Inflammatory macrophage (primary cell): ENCODE measurements around the gene GPR55.

Experiments used
- DNase-seq, 2 donors: peaks; one replicate each; pipeline ENCODE4 v3.0.0-alpha.2; 2020 to 2022

Gene GPR55

DNA sequence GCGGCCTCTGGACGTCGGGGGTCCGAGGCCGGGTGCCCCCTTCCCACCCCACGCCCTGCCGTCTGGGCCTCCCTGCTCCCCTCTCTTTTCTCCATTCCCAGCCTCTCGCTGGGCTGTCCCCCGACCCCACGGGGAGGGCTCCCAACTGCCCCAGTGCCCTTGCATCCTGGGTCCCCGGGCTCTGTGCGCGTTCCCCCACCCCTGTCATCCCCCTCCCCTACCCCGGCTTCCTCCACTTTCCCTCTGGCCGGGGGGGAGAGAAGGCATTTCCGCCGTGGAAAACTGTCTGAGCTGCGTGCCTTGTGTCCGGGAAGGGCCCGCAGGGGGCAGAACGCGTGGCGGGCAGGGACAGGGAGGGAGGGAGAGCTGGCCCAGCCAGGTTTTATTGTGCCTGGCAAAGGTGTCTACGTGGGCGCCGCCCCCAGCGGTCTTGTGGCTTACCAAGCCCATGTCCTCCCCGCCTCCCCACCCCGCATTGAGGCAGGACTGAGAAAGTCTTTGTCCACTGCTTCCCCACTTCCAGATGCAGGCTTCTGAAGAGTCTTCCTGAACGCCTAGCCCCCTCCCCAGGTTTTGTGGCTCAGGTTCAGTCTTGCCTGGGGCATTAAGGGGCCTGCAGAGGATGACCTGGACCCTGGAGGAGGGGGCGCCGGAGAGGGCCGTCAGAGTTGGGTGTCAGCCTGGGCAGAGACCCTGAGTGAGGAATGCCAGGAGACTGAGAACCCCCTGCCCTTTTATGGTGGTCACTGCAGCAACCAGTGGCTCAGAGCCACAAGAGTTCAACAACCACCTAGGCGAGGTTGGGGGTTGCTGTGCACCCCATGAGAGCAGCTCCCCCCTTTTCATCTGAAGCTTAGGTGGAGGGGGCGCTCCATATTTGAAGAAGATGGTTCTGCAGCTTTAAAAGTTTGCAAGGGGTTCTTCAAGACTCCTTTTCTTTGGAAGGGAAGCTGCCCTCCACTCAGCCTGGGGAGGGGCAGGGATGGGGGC lies 59.0 kb downstream of the GPR55 start:
- no peak for DNase-seq

DNA sequence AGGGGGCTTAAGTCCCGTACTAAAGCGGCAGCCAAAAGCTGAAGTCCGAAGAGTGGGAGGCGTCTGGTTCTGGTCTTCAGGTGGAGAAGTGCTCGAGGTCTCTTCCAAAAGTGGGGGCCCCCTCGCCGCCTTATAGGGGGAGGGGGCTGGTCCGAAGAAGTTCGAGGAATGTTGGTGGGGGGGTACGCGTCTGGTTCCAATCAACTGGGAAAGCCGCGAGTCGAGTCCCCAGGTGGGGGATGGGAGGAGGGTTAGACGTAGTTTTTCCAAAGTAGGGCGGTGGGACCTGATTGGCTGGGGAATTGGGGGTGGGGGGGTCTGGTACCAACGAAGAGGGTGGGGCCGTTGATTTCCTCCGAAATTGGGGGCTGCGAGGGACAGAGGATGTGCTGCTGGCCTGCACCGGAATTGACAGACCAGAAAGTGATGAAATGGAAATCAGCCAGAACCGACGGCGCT lies 59.7 kb downstream of the GPR55 start:
- DNase-seq = no peak

DNA sequence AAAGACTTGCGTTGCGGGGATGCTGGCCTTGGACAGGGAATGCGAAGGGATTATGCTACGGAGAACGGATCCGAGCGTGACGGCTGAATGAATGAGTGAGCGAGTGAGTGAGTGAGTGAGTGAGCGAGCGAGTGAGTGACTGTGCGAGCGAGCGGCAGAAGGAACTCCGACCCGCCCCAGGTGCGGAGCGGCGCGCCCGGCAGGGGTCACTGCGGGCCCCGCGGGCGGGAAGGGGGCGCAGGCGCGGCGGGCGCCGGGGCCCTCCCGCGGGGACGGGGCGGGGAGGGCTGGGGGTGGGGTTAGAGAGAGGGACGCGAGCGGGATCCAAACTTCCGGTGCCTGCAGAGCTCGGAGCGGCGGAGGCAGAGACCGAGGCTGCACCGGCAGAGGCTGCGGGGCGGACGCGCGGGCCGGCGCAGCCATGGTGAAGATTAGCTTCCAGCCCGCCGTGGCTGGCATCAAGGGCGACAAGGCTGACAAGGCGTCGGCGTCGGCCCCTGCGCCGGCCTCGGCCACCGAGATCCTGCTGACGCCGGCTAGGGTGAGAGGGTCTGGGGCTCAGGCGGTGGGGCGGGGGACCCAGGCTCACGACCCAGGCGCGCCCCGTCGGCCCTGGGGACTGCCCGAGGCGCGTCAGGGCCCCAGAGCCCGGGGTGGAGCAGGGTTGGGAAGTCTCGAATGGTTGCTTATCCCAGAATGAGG lies 60.3 kb downstream of the GPR55 start, which contains the start of gene ITM2C:
TSS of gene ITM2C (plus strand) at position 338 of the 702 bp plus-strand sequence. CDS start at position 422, 84 bp downstream.
- DNase-seq = peak; percentile 4 to 27

DNA sequence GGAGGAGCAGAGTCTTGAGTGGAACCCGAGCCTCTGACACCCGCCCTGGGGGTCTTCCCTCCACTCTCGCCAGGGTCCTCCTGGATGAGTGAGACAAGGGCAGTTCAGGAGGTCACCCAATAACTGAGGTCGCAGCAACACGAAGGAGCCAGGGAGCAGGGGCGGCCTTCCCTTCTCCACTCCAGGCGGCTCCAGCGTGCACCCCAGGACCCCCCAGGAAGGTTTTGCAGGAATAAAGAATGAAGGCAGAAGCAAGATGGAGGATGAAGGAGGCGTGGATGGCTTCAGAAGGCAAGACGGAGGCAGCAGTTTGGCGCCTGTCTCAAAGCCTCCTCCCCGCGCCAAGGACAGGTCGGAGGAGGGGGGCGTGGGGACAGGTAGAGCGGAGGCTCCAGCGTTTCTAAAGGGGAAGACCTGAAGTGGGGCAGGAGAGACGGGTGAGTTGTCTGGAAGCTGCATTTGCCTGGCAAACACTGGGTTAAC lies 60.9 kb downstream of the GPR55 start:
- no peak for DNase-seq

DNA sequence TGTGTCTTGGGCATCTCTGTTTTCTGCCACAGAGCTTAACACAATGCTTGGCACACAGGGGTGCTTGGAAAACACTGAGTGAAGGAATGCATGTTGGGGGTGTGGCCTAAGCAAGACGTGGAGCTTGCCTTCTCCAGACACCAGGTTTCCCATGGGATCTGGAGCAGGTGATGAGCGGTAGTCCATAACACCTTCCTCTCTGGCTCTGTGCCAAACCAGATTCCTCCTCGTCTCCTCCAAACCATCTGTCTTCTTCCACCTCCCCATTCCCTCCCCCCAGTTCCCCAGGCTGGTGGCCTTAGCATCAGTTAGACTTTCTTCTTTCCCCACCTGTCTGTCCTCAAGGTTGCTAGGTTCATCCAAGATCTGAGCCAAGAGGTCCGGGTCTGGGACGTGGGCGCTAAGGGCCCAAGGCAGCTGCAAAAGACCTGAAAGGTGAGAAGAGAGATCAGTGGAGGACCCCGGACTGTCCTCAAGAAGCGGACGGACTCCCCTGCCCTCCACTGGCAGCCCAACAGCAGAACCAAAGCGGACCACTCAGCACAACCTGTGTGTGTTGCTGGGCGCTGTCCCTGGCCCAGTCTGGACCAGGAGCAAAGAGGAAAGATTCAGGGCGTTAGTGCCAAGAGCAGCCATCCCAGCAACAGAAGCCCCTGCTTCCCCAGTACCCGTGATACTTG lies 61.5 kb downstream of the GPR55 start:
- DNase-seq = no peak

DNA sequence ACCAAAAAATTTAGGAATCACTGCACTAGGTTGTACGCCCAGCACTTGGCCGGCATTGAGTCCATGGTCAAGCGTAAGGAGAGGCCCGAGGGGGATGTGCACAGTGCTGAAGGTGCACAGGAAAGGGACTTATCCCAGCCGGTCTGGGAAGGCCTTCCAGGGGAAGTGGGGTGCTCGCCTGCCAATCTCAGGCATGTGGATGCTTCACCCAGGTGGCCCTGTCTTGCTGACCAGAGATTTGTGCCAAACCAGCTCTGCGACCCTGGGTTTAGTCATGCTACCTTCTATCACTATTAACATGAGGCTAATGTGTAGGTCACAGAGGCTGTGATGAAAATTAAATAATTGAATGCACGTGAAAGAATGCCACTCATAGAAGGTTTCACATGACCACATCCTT lies 62.0 kb downstream of the GPR55 start:
- no peak for DNase-seq

DNA sequence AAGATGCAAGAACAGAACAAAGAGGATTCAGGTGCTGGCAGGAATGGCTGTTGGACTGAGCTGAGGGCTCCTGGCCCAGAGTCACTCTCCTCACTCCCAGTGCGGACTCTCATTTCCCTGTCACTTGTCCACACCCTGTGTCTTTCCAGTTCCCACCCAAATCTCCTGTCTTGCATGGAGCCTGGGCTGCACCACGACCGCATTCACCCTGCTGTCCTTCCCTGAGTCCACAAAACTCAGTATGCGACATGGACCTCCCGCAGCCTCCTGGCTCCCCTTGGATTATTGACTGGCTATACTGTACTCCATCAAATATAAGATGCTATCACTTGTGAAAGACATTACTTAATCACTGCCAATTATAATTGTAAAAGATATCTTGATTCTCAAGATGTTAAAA lies 62.8 kb downstream of the GPR55 start:
- no peak for DNase-seq

DNA sequence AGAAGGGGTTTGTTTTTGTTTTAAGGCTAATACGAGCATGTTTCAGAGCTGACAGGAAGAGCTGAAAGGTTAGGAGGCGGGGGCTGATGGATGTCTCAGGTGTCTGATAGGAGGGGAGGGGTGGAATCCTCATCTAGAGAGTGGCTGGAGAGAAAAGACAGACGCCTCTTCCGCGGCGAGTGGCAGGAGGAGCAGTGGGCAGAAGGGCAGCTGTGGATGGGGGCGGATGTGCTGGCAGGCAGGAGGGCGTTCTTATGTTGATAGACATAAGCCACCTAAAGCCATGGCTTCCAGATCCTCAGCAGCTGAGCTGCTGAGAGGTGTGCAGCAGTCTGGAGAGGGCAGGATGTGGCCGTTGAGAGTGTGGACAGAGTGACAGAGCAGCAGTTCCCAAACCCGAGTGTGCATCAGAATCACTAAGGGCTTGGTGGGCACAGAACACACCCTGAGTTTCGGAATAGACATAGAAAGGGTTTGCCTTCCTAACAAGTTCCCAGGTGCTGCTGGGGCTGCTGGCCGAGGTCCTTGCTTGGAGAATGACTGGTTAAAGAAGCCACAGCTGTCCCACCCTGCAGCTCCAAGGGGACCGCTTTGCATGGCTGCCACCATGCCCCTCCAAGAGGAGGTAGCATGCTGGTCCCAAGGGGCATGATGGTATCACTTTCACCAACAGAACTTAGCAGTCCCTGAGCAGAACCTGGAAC lies 63.3 kb downstream of the GPR55 start:
- no peak for DNase-seq
